ENCODE measurements around the gene DENND4C. TPM values are rescaled to one million over a fixed set of nuclear protein-coding genes. Genes with fewer than 3 reads are reported as not detected.

DENND4C gene
- total RNA-seq, 1 donor from 2014 or later: 92.3 TPM

- Histone ChIP-seq H3K27me3 (no peaks in the 10 kb centered on the region), H3K36me3 (peaks cover 4 to 61% of the 10 kb centered on the region in 2 donors), H3K4me1 (no peaks in the 10 kb centered on the region), H3K4me3 (no peak overlapping the region), H3K27ac (no peak overlapping the region), H3K9me3 (no peaks in the 10 kb centered on the region)
- DNase-seq (ENCODE audit: extremely low spot score in 2 of 2): no peak
- TF ChIP-seq CTCF (IDR thresholded peaks at IDR 0.05) (no peak), POLR2A (IDR thresholded peaks at IDR 0.05) (no peak), POLR2AphosphoS5 (IDR thresholded peaks at IDR 0.05; ENCODE audit: insufficient read depth in 1 of 2, low read depth in 1 of 2) (no peak)
- intact Hi-C loops (cut with DNase I): no loop called here
These were observed 141.4 kb downstream of the DENND4C start for GRCh38 chr9:19371942-19372341.

- DNase-seq (ENCODE audit: extremely low spot score in 2 of 2): no peak
- intact Hi-C loops (cut with DNase I): no loop called here
- Histone ChIP-seq H3K27ac (no peak overlapping the region), H3K27me3 (no peaks in the 10 kb centered on the region), H3K36me3 (peaks cover 4 to 57% of the 10 kb centered on the region in 2 donors), H3K9me3 (no peaks in the 10 kb centered on the region), H3K4me3 (no peak overlapping the region), H3K4me1 (peaks cover 4% of the 10 kb centered on the region)
- no peak for TF ChIP-seq POLR2AphosphoS5 (IDR thresholded peaks at IDR 0.05; ENCODE audit: insufficient read depth in 1 of 2, low read depth in 1 of 2)
- TF ChIP-seq CTCF (IDR thresholded peaks at IDR 0.05): no peak
- no peak for TF ChIP-seq POLR2A (IDR thresholded peaks at IDR 0.05)
These were observed 142.1 kb downstream of the DENND4C start for GRCh38 chr9:19372567-19372966.

GRCh38 chr9:19373527-19373926 is 143.0 kb downstream of the DENND4C start:
- intact Hi-C loops (cut with DNase I): no loop called here
- Histone ChIP-seq H3K4me1 (peaks cover 13% of the 10 kb centered on the region), H3K27ac (no peak overlapping the region), H3K4me3 (no peak overlapping the region), H3K36me3 (peaks cover 4 to 55% of the 10 kb centered on the region in 2 donors), H3K27me3 (no peaks in the 10 kb centered on the region), H3K9me3 (no peaks in the 10 kb centered on the region)
- no peak for DNase-seq (ENCODE audit: extremely low spot score in 2 of 2)
- TF ChIP-seq POLR2AphosphoS5 (IDR thresholded peaks at IDR 0.05; ENCODE audit: insufficient read depth in 1 of 2, low read depth in 1 of 2) (no peak), POLR2A (IDR thresholded peaks at IDR 0.05) (no peak), CTCF (IDR thresholded peaks at IDR 0.05) (no peak)

- intact Hi-C loops (cut with DNase I): no loop called here
- Histone ChIP-seq H3K27me3 (no peaks in the 10 kb centered on the region), H3K9me3 (no peaks in the 10 kb centered on the region), H3K27ac (no peak overlapping the region), H3K4me3 (no peak overlapping the region), H3K4me1 (peaks cover 23% of the 10 kb centered on the region), H3K36me3 (peaks cover 0 to 43% of the 10 kb centered on the region in 2 donors)
- no peak for TF ChIP-seq POLR2A (IDR thresholded peaks at IDR 0.05)
- no peak for TF ChIP-seq POLR2AphosphoS5 (IDR thresholded peaks at IDR 0.05; ENCODE audit: insufficient read depth in 1 of 2, low read depth in 1 of 2)
- no peak for TF ChIP-seq CTCF (IDR thresholded peaks at IDR 0.05)
- no peak for DNase-seq (ENCODE audit: extremely low spot score in 2 of 2)
These were observed 145.0 kb downstream of the DENND4C start for GRCh38 chr9:19375538-19375937.

GRCh38 chr9:19376931-19377330 is 146.4 kb downstream of the DENND4C start:
- no peak for TF ChIP-seq CTCF (IDR thresholded peaks at IDR 0.05)
- no peak for TF ChIP-seq POLR2A (IDR thresholded peaks at IDR 0.05)
- TF ChIP-seq POLR2AphosphoS5 (IDR thresholded peaks at IDR 0.05; ENCODE audit: insufficient read depth in 1 of 2, low read depth in 1 of 2): no peak
- Histone ChIP-seq H3K27me3 (no peaks in the 10 kb centered on the region), H3K4me3 (no peak overlapping the region), H3K4me1 (peaks cover 23% of the 10 kb centered on the region), H3K36me3 (peaks cover 0 to 34% of the 10 kb centered on the region in 2 donors), H3K9me3 (no peaks in the 10 kb centered on the region), H3K27ac (no peak overlapping the region)
- no peak for DNase-seq (ENCODE audit: extremely low spot score in 2 of 2)
- intact Hi-C loops (cut with DNase I): no loop called here

All from vagina (tissue), 2 donors.